GM21526 (cell line): ENCODE data around the gene CHRNB2.

Experiments
- ATAC-seq: cut with Tn5 transposase; IDR thresholded peaks from one replicate; pipeline ENCODE4 v1.9.1; 2021; ENCODE audit warnings: moderate library complexity; ENCODE audit not compliant: unreplicated experiment, low FRiP score

Gene CHRNB2

DNA sequence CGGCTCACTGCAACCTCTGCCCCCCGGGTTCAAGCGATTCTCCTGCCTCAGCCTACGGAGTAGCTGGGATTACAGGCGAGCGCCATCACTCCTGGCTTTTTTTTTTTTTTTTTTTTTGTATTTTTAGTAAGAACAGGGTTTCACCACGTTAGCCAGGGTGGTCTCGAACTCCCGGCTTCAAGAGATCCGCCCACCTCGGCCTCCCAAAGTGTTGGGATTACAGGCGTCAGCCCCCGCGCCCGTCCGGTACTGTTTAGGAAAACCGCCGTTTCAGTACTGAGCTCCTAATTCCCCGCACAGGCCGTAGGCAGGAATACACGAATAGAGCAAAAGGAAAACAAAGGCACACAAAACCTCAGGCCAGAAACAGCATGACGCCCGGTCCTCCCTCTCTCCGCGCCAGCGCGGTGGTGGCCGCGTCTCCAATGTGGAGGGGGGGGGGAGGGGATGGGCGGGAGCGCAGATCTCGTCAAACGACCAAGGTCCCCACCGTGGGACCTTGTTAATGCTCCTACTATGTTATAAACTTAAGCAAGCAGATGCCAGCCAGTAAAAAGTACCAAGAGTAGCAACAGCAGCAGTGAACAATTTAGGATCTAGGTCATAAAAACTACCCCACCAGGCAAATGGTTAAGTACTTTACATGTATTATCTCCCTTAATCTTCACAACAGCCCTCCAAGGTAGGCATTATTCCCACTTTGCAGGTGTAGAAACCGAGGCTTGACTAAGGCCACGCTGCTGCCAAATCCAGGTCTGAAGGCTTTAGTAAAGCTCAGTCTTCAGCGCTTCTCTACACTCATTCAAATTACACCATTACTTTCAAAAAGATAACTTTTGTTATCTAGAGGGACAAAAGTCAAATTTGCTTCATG, 41.1 kb downstream of the CHRNB2 start:
- no peak for ATAC-seq

DNA sequence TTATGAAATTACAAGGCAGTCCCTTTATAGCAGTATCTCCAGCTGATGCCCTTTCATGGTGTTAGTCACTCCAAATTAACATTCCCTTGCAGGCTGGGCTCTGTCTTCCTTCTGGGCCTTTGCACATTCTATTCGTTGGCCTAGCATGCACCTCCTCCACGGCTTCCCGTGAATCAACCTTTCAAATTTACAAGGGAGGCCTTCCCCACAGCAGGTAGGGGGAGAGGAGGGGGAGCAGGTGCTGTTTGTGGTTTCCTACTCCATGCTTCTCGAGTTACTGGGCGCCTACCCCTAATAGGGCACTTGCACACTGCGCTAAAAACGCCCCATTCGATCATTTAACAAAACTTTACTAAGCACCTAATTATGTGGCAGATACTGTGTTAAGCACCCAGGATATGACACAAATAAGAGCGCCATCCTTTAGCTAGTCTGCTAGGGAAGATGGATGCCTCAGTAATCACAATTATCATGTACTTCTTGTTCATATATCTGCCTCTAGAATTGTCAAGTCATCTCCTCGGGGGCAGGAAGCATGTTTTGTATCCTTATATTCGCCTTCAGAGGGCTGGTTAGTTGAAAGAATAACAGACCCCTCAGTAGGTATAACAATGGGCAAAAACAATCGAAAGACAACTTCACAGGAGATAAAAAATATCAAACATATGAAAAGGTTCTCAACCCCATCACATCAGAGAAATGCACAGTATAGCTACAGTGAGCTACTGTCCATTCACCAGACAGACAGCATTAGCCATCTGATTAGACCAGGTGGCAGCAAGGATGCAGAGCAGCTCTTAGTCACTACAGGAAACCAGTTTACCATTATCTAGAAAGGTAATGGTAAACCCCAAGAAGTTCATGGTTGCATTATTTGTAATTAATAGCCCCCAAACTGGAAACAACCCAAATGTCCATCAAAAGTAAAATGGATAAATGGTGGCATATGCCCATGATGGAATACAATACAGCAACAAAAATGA, 42.1 kb downstream of the CHRNB2 start:
- ATAC-seq = no peak

GRCh38 chr1:154611150-154611862, 43.7 kb downstream of the CHRNB2 start:
- ATAC-seq = no peak

GRCh38 chr1:154614247-154614646, 46.7 kb downstream of the CHRNB2 start:
- no peak for ATAC-seq

GRCh38 chr1:154614901-154615300, 47.3 kb downstream of the CHRNB2 start:
- ATAC-seq = no peak

DNA sequence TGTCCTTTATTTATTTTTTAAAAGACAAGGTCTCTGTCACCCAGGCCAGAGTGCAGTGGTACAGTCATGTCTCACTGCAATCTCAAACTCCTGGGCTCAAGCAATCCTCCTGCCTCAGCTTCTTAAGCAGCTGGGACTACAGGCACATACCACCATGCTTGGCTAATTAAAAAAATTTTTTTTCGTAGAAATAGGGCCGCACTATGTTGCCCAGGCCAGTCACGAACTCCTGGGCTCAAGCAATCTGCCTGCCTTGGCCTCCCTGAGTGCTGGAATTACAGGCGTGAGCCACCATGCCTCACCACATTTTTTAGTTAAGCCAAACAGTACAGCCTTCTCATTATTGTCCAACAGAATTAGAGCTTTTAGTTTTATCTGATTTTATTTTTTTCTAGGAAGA, 47.8 kb downstream of the CHRNB2 start:
- ATAC-seq = no peak

DNA sequence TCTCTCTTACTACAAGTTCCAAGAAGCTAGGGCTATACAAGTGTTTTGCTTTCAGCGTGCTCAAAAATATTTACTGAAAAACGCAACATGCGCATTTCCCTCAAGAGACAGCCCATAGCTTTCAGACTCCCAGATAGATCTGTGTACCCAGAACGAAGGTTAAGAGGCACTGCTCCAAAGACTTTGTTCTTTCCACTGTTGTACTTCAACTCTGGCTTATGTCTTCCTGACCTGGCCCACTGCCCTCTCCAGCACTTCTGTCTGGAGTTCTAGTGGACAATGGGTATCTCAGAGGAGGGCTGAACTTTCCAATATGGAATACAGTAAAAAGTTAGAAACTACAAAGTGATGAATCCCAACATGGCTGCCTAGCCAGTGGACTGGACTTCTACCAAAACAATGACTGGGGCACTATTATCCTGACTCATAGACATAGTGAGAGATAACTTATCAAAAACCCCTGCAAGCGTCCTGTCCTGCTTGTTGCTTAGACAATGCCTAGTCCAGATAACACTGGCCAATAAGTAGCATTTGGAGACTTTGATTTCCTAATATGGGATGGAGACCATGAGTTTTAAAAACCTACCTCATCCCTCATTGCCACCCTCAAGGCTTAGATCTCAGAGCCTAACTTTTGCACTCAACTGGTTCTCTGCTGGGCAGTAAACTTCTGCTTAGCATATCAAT, 49.2 kb downstream of the CHRNB2 start:
- no peak for ATAC-seq

GRCh38 chr1:154619181-154619948, 51.8 kb downstream of the CHRNB2 start:
- no peak for ATAC-seq

DNA sequence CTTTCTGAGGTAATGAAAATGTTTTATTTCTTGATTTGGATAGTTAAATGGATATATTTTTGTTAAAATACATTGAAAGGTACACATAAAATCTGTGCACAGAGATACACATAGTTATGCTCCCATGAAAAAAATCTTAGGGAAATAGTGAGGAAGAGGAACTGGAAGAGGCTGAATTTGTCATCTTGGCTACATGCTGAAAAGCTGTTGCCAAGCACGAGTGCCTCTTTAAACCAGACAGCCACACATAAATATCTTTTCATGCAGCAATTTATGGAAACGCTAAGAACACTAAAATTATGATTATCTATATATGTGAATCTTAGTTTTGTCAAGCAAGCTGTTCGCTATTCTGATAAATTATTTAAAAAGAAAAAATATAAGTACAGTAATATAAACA, 53.2 kb downstream of the CHRNB2 start:
- ATAC-seq = no peak

- no peak for ATAC-seq
These were observed 54.3 kb downstream of the CHRNB2 start for GRCh38 chr1:154621875-154622274.

GRCh38 chr1:154622503-154623039, 55.0 kb downstream of the CHRNB2 start:
- no peak for ATAC-seq

DNA sequence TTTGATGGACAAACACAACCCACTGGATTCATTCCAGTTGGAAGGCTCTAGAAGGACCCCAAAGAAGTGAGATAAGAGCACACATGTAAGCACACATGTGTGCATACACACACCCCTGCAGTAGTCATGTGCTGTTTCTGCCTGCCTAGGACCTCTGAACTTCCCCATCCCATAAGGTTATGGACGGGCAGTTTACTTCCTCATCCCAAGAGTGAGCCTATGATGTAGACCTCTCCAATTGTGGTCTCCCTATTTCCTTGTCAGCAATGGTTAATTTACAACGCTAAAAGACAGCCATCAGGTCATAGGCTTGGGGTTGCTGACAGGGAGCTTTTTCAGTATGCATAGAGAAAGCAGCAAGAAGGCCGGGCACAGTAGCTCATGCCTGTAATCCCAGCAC, 55.8 kb downstream of the CHRNB2 start:
- ATAC-seq = no peak

DNA sequence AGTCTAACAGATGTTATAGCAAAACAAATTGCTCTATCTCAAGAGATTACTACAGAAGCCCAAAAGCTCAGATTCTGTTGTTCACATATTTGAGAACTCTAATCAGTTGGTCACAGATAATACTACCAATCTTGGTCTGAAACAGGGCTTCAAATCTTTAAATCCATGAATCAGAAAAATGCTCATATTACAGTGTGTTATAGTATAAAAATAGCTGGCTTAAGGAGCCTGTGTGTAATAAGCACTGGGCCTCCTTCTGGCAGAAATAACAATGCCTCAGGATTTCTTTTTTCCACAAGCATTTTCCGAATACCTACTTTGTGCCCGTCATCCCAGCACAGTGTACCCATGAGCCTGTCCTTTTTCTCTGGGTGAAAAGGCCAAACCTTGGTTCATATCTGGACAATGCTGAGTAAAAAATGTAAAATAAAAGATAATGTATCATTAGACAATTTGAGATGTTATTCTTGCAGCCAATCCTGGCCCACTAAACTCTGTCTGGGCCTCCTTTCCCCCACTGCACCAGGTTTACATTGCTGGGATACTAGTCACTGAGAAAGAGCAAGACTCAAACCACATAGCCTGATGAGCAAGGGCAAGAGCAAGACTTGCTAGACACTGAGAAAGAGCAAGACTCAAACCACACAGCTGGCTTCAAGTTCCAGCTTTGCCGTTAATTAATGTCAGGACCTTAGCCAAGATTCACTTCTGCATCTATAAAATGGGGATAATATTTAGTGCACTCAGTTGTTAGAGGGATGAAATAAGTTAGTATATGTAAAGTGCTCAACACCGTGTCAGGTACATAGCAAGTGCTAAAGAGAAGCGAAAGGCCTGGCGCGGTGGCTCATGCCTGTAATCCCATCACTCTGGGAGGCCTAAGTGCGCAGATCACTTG, 57.4 kb downstream of the CHRNB2 start:
- no peak for ATAC-seq

GRCh38 chr1:154626456-154627256, 59.1 kb downstream of the CHRNB2 start:
- no peak for ATAC-seq

- no peak for ATAC-seq
These were observed 59.9 kb downstream of the CHRNB2 start for GRCh38 chr1:154627257-154628120.

DNA sequence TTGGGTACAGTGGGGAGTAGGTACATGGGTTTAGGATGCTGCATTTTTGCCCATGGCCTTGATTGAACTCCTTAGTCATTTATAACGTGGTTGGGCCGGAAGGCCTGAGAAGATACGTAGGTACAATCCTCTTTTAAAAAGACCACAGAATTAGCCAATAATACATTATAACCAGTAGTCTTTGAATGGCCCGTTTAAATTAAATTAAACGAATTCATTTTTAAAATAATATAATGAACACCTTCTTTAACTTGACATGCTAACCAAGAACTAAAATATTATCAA, 60.5 kb downstream of the CHRNB2 start:
- no peak for ATAC-seq
